Cardiac septum (tissue), 1 donor: ENCODE measurements around the gene TIMP2. TPM values are rescaled to one million over a fixed set of nuclear protein-coding genes. Genes with fewer than 3 reads are reported as not detected.
"Not testable (repeated sequence)": the region's sequence is repeated elsewhere in the genome, so short reads cannot be mapped to it uniquely, and the experiment has no call there.

Experiments
- DNase-seq: peaks from one replicate; pipeline ENCODE4 v3.0.0-alpha.2; 2020; ENCODE audit warnings: low spot score
- intact Hi-C: fragments of 100-400 bp; cut with DNase I; formaldehyde crosslinking; loops from one replicate; pipeline ENCODE4 v1.14.0; 2022
- total RNA-seq: library from RNA; stranded (reverse); fragmentation: NEBNext Ultra II Directional; extraction: Animal tissue kit (Norgen Biotek cat#: 25700); gene quantifications from one replicate; pipeline ENCODE4 v1.2.1, GENCODE V29; 2021
- donor health status: DM: no; HTN: no; CAD: no.

TIMP2 gene
- total RNA-seq, 1 donor from 2014 or later: 95.5 TPM

DNA sequence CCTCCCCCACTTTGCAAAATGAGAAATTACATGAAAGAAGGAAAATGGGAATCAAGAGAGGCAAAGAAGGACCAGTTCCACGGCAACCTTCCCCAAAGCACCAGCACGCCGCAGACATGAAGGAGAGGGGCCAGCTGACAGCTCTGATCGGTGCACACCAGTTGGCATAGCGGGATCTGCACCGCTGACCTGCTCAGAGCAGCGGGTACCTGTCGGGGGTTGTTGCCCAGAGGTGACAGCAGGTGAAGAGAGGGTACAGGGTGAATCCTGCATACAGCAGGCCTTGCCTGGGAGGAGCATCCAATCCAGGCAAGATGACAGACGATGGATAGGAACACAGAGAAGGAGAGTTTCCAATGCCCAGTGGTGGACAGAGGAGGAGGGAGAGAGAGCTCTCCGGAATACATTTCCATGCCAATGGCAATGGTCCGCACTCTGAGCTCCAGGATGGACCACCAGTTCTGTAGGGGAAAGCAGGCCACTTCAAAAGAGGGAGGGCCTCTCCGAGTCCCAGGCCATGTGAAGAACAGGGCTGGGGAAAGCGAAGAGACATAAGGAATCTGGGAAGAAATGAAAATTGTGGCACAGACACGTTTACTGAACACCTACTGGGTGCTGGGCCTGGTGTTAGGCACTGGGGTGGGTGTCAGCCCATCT lies 46.2 kb downstream of the TIMP2 start:
- intact Hi-C loops: no loop called here
- no peak for DNase-seq

DNA sequence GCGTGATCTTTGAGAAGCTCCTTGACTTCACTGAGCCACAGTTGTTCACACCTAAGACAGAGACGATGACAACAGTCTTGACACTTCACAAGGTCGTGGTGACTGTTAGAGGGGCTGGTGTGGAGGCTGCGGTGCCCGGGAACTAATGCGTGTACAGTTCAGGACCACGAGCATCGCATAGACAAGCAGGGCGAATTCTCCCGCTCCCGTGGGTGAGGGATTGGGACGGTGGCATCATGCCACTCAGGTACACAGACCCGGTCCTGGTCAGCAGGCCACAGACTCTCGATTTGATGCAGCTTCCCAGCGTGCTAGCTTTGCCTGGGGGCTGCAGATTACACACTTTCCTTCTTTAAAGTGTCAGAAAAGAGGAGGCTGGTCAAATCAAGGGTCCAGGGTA lies 46.9 kb downstream of the TIMP2 start:
- intact Hi-C loops: no loop called here
- no peak for DNase-seq

GRCh38 chr17:78876954-78877517 lies 48.2 kb downstream of the TIMP2 start:
- intact Hi-C loops, DNase-seq: not testable (repeated sequence)

- intact Hi-C loops: no loop called here
- DNase-seq: no peak
Observed at GRCh38 chr17:78876094-78876597, 49.0 kb downstream of the TIMP2 start.

- DNase-seq: no peak
Observed at GRCh38 chr17:78875363-78876093, 49.7 kb downstream of the TIMP2 start.

GRCh38 chr17:78873519-78874340 lies 51.5 kb downstream of the TIMP2 start:
- no peak for DNase-seq
- intact Hi-C loops: no loop called here

More at GRCh38 chr17:78875363-78876093, 49.7 kb downstream of the TIMP2 start:
- intact Hi-C loops: no loop called here

- intact Hi-C loops: no loop called here
- no peak for DNase-seq
Observed at GRCh38 chr17:78872486-78872885, 52.7 kb downstream of the TIMP2 start.

DNA sequence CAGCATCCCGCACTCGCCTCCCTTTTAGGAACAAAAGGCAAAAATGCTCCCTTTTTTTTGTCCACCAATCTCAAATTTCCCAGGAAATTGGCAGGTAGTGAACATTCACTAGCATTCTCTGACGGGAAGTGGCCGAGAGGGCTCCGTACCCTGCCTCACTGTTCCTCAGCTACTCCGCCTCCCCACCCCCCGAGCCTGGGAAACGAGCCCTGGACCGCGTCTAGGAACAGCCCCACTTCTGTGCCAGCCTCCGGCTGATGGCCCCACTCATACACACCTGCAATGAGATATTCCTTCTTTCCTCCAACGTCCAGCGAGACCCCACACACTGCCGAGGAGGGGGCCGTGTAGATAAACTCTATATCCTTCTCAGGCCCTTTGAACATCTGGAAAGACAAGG lies 54.6 kb downstream of the TIMP2 start:
- DNase-seq: no peak
- intact Hi-C loops: no loop called here

DNA sequence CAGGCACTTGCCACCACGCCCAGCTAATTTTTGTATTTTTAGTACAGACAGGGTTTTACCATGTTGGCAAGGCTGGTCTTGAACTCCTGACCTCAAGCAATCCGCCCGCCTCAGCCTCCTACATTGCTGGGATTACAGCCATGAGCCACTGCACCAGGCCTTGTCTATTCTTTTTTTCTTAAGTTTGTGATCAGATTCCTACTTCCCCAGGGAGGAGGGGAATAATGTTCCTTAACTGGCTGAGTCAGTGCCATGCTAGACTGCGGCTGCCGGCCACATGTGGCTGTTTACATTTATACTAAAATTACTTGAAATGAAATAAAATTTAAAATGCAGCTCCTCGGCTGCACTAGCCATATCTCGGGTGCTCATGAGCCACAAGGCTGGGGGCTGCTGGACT lies 56.8 kb downstream of the TIMP2 start:
- intact Hi-C loops: no loop called here
- DNase-seq: no peak

DNA sequence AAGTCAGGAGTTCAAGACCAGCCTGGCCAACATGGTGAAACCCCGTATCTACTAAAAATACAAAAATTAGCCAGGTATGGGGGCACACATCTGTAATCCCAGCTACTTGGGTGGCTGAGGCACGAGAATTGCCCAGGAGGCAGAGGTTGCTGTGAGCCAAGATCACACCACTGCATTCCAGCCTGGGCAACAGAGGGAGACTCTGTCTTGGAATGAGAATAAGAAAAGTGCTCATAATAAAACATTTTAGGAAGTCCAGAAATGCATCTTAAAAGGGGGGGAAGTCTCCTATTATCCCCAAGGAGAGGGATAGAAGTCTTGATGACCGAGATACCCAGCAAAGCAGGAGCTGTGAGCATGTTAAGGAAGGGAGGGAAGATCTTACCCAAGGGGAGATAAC lies 58.1 kb downstream of the TIMP2 start:
- intact Hi-C loops, DNase-seq: not testable (repeated sequence)

- intact Hi-C loops: loop anchor here (1.0 kb wide), 1 partner anchor 105 kb away; no protein-coding TSS in a partner anchor
Observed at GRCh38 chr17:78865682-78866390, 59.4 kb downstream of the TIMP2 start.

GRCh38 chr17:78864117-78864516 lies 61.1 kb downstream of the TIMP2 start:
- no peak for DNase-seq
- intact Hi-C loops: no loop called here

More at GRCh38 chr17:78865682-78866390, 59.4 kb downstream of the TIMP2 start:
- DNase-seq: peak; percentile 93

- DNase-seq: peak; percentile 79
- intact Hi-C loops: no loop called here
Observed at GRCh38 chr17:78862073-78863023, 62.8 kb downstream of the TIMP2 start.

DNA sequence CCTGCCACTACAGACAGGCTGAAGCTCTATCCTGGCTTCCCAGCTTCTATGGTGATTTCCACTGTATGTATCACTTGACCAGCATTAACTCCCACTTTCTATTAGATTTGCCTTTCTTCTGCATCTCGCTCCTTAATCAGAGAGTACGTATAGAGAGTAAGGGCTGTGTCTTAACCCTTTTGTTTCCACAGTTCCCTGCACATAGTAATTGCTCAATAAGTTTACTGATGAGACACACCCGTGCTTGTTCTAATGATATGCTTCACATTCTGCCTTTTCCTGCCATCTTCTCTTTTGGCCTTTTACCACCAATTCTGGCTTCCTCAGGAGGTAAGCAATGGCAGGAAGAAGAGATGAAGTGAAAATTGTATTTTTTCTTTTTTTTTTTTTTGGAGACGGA lies 64.0 kb downstream of the TIMP2 start:
- intact Hi-C loops: no loop called here
- DNase-seq: no peak

GRCh38 chr17:78859051-78859450 lies 66.1 kb downstream of the TIMP2 start:
- intact Hi-C loops: no loop called here
- no peak for DNase-seq

GRCh38 chr17:78857266-78857665 lies 67.9 kb downstream of the TIMP2 start:
- intact Hi-C loops: no loop called here
- DNase-seq: no peak

DNA sequence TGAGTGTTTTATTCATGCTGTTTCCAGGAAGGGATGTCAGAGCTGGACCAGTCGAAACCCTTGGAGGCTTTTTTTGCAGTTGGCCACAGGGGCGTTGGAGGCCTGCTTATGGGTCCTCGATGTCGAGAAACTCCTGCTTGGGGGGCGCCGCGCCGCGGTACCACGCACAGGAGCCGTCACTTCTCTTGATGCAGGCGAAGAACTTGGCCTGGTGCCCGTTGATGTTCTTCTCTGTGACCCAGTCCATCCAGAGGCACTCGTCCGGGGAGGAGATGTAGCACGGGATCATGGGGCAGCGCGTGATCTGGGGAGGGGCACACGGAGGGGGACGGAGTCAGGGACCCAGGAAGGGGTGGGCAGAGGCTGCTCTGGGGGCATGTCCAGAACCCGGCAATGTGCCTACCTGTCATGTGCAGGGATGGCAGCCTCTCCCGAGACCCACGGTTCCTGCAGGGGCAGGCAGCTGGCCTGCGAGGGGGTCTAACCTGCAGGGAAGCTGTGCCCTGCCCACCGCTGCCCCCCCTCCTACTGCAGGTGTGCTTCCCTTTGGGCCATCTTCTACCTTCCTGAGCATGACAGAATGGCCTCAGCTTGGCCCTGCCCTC lies 69.5 kb downstream of the TIMP2 start:
- no peak for DNase-seq
- intact Hi-C loops: no loop called here

DNA sequence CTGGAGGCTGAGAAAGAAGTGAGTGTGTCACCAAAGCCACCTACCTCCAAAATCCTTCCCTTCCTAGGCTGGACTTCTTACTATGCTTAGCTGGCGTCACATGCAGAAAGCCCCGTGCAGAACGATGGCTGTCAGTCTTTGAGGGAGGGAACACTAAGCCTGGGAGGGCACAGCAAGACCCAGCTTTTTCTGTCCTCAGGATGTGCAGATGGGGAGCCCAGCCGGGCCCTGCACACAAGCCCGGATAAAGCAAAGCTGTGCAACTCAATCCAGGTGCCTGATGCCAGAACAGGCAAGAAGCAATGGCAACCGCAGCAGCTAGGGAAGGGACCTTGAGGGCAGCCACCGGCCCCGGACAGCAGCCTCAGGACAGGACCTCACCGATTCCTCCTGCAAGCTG lies 70.7 kb downstream of the TIMP2 start:
- intact Hi-C loops: no loop called here
- DNase-seq: no peak
